ENCODE measurements around the gene B2M.
"Not testable (repeated sequence)": the region's sequence is repeated elsewhere in the genome, so short reads cannot be mapped to it uniquely, and the experiment has no call there.

B2M gene

GRCh38 chr15:44670087-44670950 is 41.0 kb upstream of the B2M start:
- Histone ChIP-seq H3K4me2 (no peak overlapping the region), H3K9me3 (replicated peaks in 1 of 11) (no peaks in the 10 kb centered on the region), H3K27me3 (no peaks in the 10 kb centered on the region), H3K9ac (no peak overlapping the region), H3K36me3 (no peaks in the 10 kb centered on the region), H3K4me3 (no peak overlapping the region), H3K27ac (no peak overlapping the region), H3K4me1 (peaks cover 11 to 26% (median 18%) of the 10 kb centered on the region in 10 experiments; a peak in 19 of 20 replicates), H4K20me1 (no peaks in the 10 kb centered on the region)
- TF ChIP-seq Cebpa-rat (IDR thresholded peaks at IDR 0.05): 0 out of 22 replicates have a peak, but pooled peaks of 1 of the 11 experiments have one; percentile 6

GRCh38 chr15:44673639-44674038 is 37.7 kb upstream of the B2M start:
- Histone ChIP-seq H3K4me2 (no peak overlapping the region), H3K27ac (no peak overlapping the region), H4K20me1 (no peaks in the 10 kb centered on the region), H3K9ac (no peak overlapping the region), H3K27me3 (no peaks in the 10 kb centered on the region), H3K4me1 (peaks cover 20 to 35% (median 26%) of the 10 kb centered on the region in 10 experiments), H3K36me3 (no peaks in the 10 kb centered on the region), H3K4me3 (no peak overlapping the region), H3K9me3 (replicated peaks in 1 of 11) (no peaks in the 10 kb centered on the region)
- no peak for TF ChIP-seq Cebpa-rat (IDR thresholded peaks at IDR 0.05)

GRCh38 chr15:44675911-44676310 is 35.4 kb upstream of the B2M start:
- Histone ChIP-seq H3K36me3 (no peaks in the 10 kb centered on the region), H3K9ac (no peak overlapping the region), H3K4me3 (no peak overlapping the region), H3K9me3 (replicated peaks in 1 of 11) (no peaks in the 10 kb centered on the region), H3K4me2 (0 out of 22 replicates have a peak overlapping the region, but pooled peaks of 1 of the 11 experiments have one; percentile 71), H4K20me1 (no peaks in the 10 kb centered on the region), H3K27me3 (no peaks in the 10 kb centered on the region), H3K4me1 (peaks cover 10 to 29% (median 18%) of the 10 kb centered on the region in 10 experiments), H3K27ac (no peak overlapping the region)
- TF ChIP-seq Cebpa-rat (IDR thresholded peaks at IDR 0.05): no peak

- peaks cover 10 to 29% (median 18%) of the 10 kb centered on the region in 10 experiments for H3K4me1 ChIP-seq
- no peak for TF ChIP-seq Cebpa-rat (IDR thresholded peaks at IDR 0.05)
- no peaks in the 10 kb centered on the region for H3K36me3 ChIP-seq
- H3K4me2 ChIP-seq: peak overlapping the region in 9 of 11 experiments; percentile 11 to 85 (median 71); a peak in 14 of 22 replicates
- no peaks in the 10 kb centered on the region for H4K20me1 ChIP-seq
- H3K9ac ChIP-seq: no peak overlapping the region
- H3K27me3 ChIP-seq: no peaks in the 10 kb centered on the region
- no peak overlapping the region for H3K4me3 ChIP-seq
- no peaks in the 10 kb centered on the region for H3K9me3 ChIP-seq (replicated peaks in 1 of 11)
- H3K27ac ChIP-seq: peak overlapping the region in 2 of 11 experiments; percentile 44 to 61; a peak in 4 of 22 replicates
These were observed 34.6 kb upstream of the B2M start for GRCh38 chr15:44676676-44677075.

- Histone ChIP-seq H3K4me2 (peak overlapping the region in 5 of 11 experiments; percentile 9 to 86 (median 77); a peak in 10 of 22 replicates), H3K9ac (no peak overlapping the region), H3K4me3 (no peak overlapping the region), H4K20me1 (no peaks in the 10 kb centered on the region), H3K9me3 (replicated peaks in 1 of 11) (no peaks in the 10 kb centered on the region), H3K4me1 (peaks cover 17 to 39% (median 26%) of the 10 kb centered on the region in 10 experiments), H3K27ac (peak overlapping the region in 1 of 11 experiments; percentile 68; a peak in 3 of 22 replicates), H3K36me3 (no peaks in the 10 kb centered on the region), H3K27me3 (no peaks in the 10 kb centered on the region)
- no peak for TF ChIP-seq Cebpa-rat (IDR thresholded peaks at IDR 0.05)
These were observed 29.1 kb upstream of the B2M start for GRCh38 chr15:44682211-44682610.

GRCh38 chr15:44682809-44683682 is 28.3 kb upstream of the B2M start:
- Histone ChIP-seq H3K4me1 (peaks cover 11 to 31% (median 18%) of the 10 kb centered on the region in 10 experiments), H3K9ac (peak overlapping the region in 7 of 11 experiments; percentile 36 to 67 (median 48); a peak in 10 of 22 replicates), H3K27ac (peak overlapping the region in 8 of 11 experiments; percentile 15 to 74 (median 64); a peak in 14 of 22 replicates), H3K4me3 (peak overlapping the region in 1 of 10 experiments; percentile 29; a peak in 1 of 20 replicates), H3K4me2 (peak overlapping the region; percentile 42 to 86 (median 64))
- H3K27me3 ChIP-seq; H3K9me3 ChIP-seq (replicated peaks in 1 of 11); H3K36me3 ChIP-seq; H4K20me1 ChIP-seq: not testable (repeated sequence)

DNA sequence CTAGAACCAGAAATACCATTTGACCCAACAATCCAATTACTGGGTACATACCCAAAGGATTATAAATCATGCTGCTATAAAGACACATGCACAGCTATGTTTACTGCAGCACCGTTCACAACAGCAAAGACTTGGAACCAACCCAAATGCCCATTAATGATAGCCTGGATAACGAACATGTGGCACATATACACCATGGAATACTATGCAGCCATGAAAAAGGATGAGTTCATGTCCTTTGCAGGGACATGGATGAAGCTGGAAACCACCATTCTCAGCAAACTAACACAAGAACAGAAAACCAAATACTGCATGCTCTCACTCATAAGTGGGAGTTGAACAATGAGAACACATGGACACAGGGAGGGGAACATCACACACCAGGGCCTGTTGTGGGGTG is 22.0 kb upstream of the B2M start:
- H3K36me3 ChIP-seq, H3K4me1 ChIP-seq, H3K27me3 ChIP-seq, H3K4me2 ChIP-seq, H3K9ac ChIP-seq, H3K4me3 ChIP-seq, H3K27ac ChIP-seq, H4K20me1 ChIP-seq: not testable (repeated sequence)
- peaks cover 5 to 17% (median 8%) of the 10 kb centered on the region in 11 experiments; a peak in 15 of 22 replicates for H3K9me3 ChIP-seq (replicated peaks in 1 of 11)

DNA sequence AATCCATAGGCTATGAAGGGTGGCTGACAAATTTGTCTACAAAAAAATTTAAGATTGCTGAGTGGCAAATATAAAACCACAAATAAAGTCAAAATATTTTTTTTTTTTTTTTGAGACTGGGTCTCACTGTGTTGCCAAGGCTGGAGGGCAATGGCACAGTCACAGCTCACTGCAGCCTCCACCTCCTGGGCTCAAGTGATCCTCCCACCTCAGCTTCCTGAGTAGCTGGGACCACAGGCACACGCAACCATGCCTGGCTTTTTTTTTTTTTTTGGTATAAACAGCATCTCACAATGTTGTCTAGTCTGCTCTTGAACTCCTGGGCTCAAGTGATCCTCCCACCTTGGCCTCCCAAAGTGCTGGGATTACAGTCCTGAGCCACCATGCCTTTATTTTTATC is 21.1 kb upstream of the B2M start:
- not testable (repeated sequence) for H3K4me3 ChIP-seq, H3K27me3 ChIP-seq, H3K36me3 ChIP-seq, H3K4me1 ChIP-seq, H3K9ac ChIP-seq, H3K27ac ChIP-seq, H4K20me1 ChIP-seq
- Histone ChIP-seq H3K4me2 (peak overlapping the region in 1 of 11 experiments; percentile 12; a peak in 1 of 22 replicates), H3K9me3 (replicated peaks in 1 of 11) (peaks cover 5 to 17% (median 8%) of the 10 kb centered on the region in 11 experiments; a peak in 15 of 22 replicates)

DNA sequence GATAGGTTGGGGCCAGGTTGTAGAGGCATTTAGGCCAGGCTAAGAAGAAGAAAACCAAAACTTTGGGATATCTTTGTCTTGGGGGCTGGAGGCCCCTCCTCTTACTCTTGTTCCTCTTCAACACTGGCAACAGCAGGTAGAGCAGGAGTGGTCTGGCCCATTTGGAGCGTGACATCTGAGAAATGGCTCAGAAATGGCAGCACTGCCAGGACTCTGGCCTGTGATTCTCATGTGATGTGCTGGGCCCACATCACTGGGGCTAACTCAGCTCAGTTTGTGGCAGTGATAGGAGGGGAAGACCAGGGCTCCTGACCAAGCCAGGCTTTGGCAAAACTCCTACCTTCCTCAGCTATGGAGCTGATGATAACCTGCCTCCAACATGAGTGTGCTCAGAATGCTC is 18.7 kb upstream of the B2M start:
- H3K9me3 ChIP-seq (replicated peaks in 1 of 11): peaks cover 5 to 17% (median 8%) of the 10 kb centered on the region in 11 experiments; a peak in 15 of 22 replicates
- TF ChIP-seq Cebpa-rat (IDR thresholded peaks at IDR 0.05): no peak
- no peak overlapping the region for H3K9ac ChIP-seq
- H3K27me3 ChIP-seq: no peaks in the 10 kb centered on the region
- H3K4me2 ChIP-seq: no peak overlapping the region
- peaks cover 0 to 8% (median 0%) of the 10 kb centered on the region in 10 experiments; a peak in 7 of 20 replicates for H3K4me1 ChIP-seq
- no peaks in the 10 kb centered on the region for H3K36me3 ChIP-seq
- H3K4me3 ChIP-seq: no peak overlapping the region
- H4K20me1 ChIP-seq: no peaks in the 10 kb centered on the region
- no peak overlapping the region for H3K27ac ChIP-seq
